ENCODE results near the gene ROR1. TPM values are rescaled to one million over a fixed set of nuclear protein-coding genes. Genes with fewer than 3 reads are reported as not detected.

Gene ROR1
- total and polyA plus RNA-seq, 9 donors = 3.0 to 26.1 (median 15.0) TPM

DNA sequence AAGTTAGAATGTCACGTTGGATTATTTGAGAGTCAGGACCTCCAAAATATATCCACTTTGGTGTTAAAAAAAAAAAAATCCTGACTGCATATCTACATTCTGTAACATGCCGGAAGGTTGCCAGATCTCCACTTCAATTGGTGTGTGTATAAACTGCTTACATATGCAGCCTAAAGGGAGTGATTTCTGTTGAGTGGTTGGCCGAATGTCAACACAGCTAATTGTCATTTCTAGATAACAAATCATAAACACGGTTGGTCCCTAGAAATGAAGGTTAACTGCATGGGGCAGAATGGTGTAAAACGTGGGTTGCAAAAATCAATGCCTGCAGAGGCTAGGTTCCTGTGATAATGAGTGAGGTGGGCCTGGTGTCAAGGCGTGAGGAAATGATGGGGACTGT lies 15.0 kb upstream of the ROR1 start:
- H3K4me3 ChIP-seq = no peak overlapping the region
- H3K9me3 ChIP-seq = no peaks in the 10 kb centered on the region
- H3K4me1 ChIP-seq (ENCODE audit: insufficient read depth) = no peaks in the 10 kb centered on the region
- no peak for TF ChIP-seq POLR2A (IDR thresholded peaks at IDR 0.05)
- no peak for TF ChIP-seq EP300 (IDR thresholded peaks at IDR 0.05)
- TF ChIP-seq, protein P1, sequence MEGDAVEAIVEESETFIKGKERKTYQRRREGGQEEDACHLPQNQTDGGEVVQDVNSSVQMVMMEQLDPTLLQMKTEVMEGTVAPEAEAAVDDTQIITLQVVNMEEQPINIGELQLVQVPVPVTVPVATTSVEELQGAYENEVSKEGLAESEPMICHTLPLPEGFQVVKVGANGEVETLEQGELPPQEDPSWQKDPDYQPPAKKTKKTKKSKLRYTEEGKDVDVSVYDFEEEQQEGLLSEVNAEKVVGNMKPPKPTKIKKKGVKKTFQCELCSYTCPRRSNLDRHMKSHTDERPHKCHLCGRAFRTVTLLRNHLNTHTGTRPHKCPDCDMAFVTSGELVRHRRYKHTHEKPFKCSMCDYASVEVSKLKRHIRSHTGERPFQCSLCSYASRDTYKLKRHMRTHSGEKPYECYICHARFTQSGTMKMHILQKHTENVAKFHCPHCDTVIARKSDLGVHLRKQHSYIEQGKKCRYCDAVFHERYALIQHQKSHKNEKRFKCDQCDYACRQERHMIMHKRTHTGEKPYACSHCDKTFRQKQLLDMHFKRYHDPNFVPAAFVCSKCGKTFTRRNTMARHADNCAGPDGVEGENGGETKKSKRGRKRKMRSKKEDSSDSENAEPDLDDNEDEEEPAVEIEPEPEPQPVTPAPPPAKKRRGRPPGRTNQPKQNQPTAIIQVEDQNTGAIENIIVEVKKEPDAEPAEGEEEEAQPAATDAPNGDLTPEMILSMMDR (IDR thresholded peaks at IDR 0.05) = no peak
- WGBS, 3 donors = 45 to 68% (median 66%) methylated on average over 6 of the region's 6 CpGs
- intact Hi-C loops (cut with DNase I) = no loop called here
- no peaks in the 10 kb centered on the region for H3K27me3 ChIP-seq
- H3K36me3 ChIP-seq = no peaks in the 10 kb centered on the region
- no peak for DNase-seq
- H3K27ac ChIP-seq = no peak overlapping the region

DNA sequence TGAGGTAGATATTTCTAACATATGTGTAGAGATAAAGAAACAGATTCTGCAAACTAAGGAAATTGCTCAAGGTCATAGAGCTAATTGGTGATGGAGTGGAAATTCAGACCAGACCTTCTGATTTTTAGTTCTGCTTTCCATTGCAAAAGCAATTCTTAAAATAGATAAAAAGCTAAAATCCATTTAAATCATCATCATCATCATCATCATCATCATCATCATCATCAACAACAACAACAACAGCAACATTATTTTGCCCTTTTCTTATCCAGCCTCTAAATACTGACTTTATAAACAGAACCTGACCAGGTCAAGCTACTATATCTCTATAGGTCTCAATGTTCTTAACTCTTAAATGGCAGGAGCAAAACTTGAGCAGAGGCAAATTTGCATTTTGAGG lies 14.0 kb upstream of the ROR1 start:
- no peaks in the 10 kb centered on the region for H3K27me3 ChIP-seq
- H3K4me1 ChIP-seq (ENCODE audit: insufficient read depth) = no peaks in the 10 kb centered on the region
- intact Hi-C loops (cut with DNase I) = no loop called here
- no peaks in the 10 kb centered on the region for H3K36me3 ChIP-seq
- H3K4me3 ChIP-seq = no peak overlapping the region
- no peak for DNase-seq
- H3K27ac ChIP-seq = no peak overlapping the region
- no peaks in the 10 kb centered on the region for H3K9me3 ChIP-seq
- TF ChIP-seq POLR2A (IDR thresholded peaks at IDR 0.05) (no peak), EP300 (IDR thresholded peaks at IDR 0.05) (no peak)
- TF ChIP-seq, protein P1 (IDR thresholded peaks at IDR 0.05) = no peak

DNA sequence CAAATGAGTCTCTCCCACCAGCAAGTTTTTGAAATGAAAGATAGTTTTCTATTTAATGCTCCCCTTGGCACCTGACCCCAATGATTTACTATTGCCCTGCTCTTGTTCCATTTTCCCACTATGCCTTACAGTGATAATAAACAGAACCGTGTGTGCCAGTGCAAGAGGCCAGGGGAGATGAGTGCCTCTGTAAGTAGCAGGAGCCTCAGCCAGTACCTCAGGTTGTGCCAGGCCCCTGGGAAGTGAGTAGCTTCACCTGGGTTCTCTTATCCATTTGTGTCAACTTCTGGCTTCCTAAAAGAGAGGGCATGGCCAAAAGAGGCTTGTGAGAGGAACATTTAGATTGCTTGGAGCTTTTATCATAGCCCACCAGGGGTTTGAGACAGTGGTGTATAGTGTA lies 3.4 kb upstream of the ROR1 start:
- TF ChIP-seq, protein P1 (IDR thresholded peaks at IDR 0.05) = no peak
- no peak for TF ChIP-seq POLR2A (IDR thresholded peaks at IDR 0.05)
- no peak for TF ChIP-seq EP300 (IDR thresholded peaks at IDR 0.05)
- Histone ChIP-seq H3K36me3 (no peaks in the 10 kb centered on the region), H3K4me3 (no peak overlapping the region), H3K4me1 (ENCODE audit: insufficient read depth) (peaks cover 2% of the 10 kb centered on the region), H3K27me3 (no peaks in the 10 kb centered on the region), H3K9me3 (no peaks in the 10 kb centered on the region), H3K27ac (no peak overlapping the region)
- WGBS, 3 donors = 56 to 70% (median 69%) methylated on average over 1 of the region's 1 CpG
- DNase-seq = no peak
- intact Hi-C loops (cut with DNase I) = loop anchor here in 3 of 4 donors (5.0 to 10.0 kb wide), 4 partner anchors 76 to 474 kb away; no protein-coding TSS in a partner anchor

DNA sequence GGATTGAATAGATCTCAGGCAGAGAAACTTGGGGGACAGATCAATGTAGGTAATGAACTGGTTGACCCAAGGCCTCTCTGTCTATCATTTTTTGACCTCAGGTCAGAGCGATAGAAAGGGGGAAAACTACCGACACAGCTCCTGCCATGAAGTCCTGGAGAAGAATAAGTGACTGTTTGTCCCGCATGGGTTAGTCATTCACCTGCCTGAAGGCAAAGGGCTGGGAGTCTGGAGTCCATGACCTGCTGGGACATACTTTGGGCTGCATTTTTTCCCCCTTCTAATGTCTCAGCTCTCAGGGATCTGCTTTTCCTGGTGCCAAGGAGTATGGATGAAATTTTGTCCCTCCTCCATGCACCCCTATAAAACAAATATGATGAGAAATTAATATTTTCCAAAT lies 1.6 kb upstream of the ROR1 start:
- WGBS, 3 donors = 95 to 100% (median 99%) methylated on average over 3 of the region's 3 CpGs
- intact Hi-C loops (cut with DNase I) = loop anchor here in 3 of 4 donors (5.0 to 10.0 kb wide), 4 partner anchors 77 to 473 kb away; no protein-coding TSS in a partner anchor
- no peaks in the 10 kb centered on the region for H3K9me3 ChIP-seq
- H3K36me3 ChIP-seq = no peaks in the 10 kb centered on the region
- TF ChIP-seq EP300 (IDR thresholded peaks at IDR 0.05) = no peak
- no peaks in the 10 kb centered on the region for H3K27me3 ChIP-seq
- DNase-seq = no peak
- H3K4me3 ChIP-seq = no peak overlapping the region
- peaks cover 2% of the 10 kb centered on the region for H3K4me1 ChIP-seq (ENCODE audit: insufficient read depth)
- H3K27ac ChIP-seq = no peak overlapping the region

DNA sequence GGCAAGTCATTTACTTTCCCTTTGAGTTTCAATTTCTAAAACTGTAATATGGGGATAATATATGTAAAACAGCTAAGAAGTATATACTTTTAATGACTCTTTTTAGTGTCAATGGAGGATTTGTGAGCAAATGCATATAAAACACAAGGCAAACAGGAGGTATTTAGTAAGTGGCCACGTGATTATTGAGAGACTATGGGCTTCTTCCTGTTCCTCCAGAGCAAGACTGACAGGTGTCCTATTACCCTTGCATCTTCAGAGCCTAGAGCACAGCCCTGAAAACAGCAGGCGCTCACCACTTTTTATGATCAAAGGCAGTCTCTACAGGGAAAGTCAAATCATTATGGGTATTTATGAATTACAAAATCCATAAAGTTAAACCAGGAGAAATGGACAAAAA lies 941 bp upstream of the ROR1 start:
- H3K4me1 ChIP-seq (ENCODE audit: insufficient read depth) = peaks cover 2% of the 10 kb centered on the region
- no peak overlapping the region for H3K27ac ChIP-seq
- H3K9me3 ChIP-seq = no peaks in the 10 kb centered on the region
- no peaks in the 10 kb centered on the region for H3K27me3 ChIP-seq
- WGBS, 3 donors = 66 to 78% (median 78%) methylated on average over 2 of the region's 2 CpGs
- DNase-seq = no peak
- TF ChIP-seq EP300 (IDR thresholded peaks at IDR 0.05) (no peak), POLR2A (IDR thresholded peaks at IDR 0.05) (no peak)
- TF ChIP-seq, protein P1 (IDR thresholded peaks at IDR 0.05) = no peak
- intact Hi-C loops (cut with DNase I) = loop anchor here in 3 of 4 donors (5.0 to 10.0 kb wide), 4 partner anchors 78 to 472 kb away; no protein-coding TSS in a partner anchor
- H3K4me3 ChIP-seq = no peak overlapping the region
- H3K36me3 ChIP-seq = no peaks in the 10 kb centered on the region
